GM12865 (cell line): ENCODE data around the gene MIER1.

ENCODE experiments used
- DNase-seq: peaks from one replicate; pipeline ENCODE4 v3.0.0; 2010; ENCODE audit warnings: low read depth
- H3K4me3 ChIP-seq: 2 replicates; pipeline ENCODE4 v1.5.1; 2011; ENCODE audit warnings: mild to moderate bottlenecking, low read depth, low read length, control low read depth
- CTCF ChIP-seq: IDR thresholded peaks from 2 replicates; pipeline ENCODE4 v1.5.1; 2011; ENCODE audit warnings: low read length, control low read depth, low read depth, inconsistent platforms; ENCODE audit not compliant: insufficient read depth; ENCODE audit errors: missing control alignments

MIER1 gene

GRCh38 chr1:67020765-67021164 is 96.0 kb downstream of the MIER1 start:
- no peak for TF ChIP-seq CTCF

GRCh38 chr1:67029472-67029871 is 104.7 kb downstream of the MIER1 start:
- no peak overlapping the region for H3K4me3 ChIP-seq
- TF ChIP-seq CTCF = no peak
- no peak for DNase-seq

More at GRCh38 chr1:67020765-67021164, 96.0 kb downstream of the MIER1 start:
- no peak for DNase-seq
- H3K4me3 ChIP-seq = no peak overlapping the region

- TF ChIP-seq CTCF = no peak
- no peak overlapping the region for H3K4me3 ChIP-seq
- DNase-seq = no peak
Measured at GRCh38 chr1:67031121-67031858, 106.5 kb downstream of the MIER1 start.

- H3K4me3 ChIP-seq = no peak overlapping the region
- no peak for DNase-seq
- TF ChIP-seq CTCF = no peak
Measured at GRCh38 chr1:67031859-67032247, 107.1 kb downstream of the MIER1 start.
